ENCODE results near the gene L3MBTL4. TPM values are rescaled to one million over a fixed set of nuclear protein-coding genes. Genes with fewer than 3 reads are reported as not detected.

The L3MBTL4 gene
- total and polyA plus RNA-seq, 7 donors = 0.04 to 1.3 (median 0.22) TPM

DNA sequence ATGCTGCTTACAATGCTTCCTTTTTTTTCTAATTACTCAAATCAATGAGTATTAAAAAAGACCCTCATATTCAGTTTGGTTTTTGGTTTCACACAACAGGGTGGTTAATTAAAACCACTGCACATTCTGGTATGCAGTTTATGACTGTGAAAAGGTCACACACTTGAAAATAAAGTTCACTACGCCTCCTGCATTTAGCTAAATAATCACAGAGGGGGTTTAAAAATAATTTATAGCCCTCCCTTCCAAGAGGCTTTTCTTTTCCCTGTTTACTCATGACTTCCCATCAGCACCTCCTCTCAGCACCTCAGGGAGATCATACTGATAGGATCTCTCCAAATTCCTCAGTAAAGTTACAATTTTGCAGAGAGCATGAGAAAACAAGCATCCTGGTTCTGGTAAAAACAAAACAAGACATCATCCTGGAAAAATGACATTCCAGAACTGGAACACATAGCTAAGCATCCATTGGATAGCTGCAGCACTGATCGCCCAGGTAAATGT, 389.9 kb downstream of the L3MBTL4 start:
- Histone ChIP-seq H3K4me1 (no peaks in the 10 kb centered on the region), H3K4me3 (no peak overlapping the region), H3K27ac (no peak overlapping the region), H3K9me3 (no peaks in the 10 kb centered on the region), H3K36me3 (ENCODE audit: insufficient read depth in 1 of 2, low read depth in 1 of 2) (no peaks in the 10 kb centered on the region), H3K27me3 (ENCODE audit: insufficient read depth in 3 of 3, low read length in 2 of 3) (no peaks in the 10 kb centered on the region)
- WGBS, 3 donors = 59 to 64% (median 63%) methylated on average over 2 of the region's 2 CpGs
- ATAC-seq (no peak), DNase-seq (no peak)
- intact Hi-C loops (cut with DNase I) = no loop called here
- TF ChIP-seq, protein P1, sequence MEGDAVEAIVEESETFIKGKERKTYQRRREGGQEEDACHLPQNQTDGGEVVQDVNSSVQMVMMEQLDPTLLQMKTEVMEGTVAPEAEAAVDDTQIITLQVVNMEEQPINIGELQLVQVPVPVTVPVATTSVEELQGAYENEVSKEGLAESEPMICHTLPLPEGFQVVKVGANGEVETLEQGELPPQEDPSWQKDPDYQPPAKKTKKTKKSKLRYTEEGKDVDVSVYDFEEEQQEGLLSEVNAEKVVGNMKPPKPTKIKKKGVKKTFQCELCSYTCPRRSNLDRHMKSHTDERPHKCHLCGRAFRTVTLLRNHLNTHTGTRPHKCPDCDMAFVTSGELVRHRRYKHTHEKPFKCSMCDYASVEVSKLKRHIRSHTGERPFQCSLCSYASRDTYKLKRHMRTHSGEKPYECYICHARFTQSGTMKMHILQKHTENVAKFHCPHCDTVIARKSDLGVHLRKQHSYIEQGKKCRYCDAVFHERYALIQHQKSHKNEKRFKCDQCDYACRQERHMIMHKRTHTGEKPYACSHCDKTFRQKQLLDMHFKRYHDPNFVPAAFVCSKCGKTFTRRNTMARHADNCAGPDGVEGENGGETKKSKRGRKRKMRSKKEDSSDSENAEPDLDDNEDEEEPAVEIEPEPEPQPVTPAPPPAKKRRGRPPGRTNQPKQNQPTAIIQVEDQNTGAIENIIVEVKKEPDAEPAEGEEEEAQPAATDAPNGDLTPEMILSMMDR (IDR thresholded peaks at IDR 0.05) = no peak

DNA sequence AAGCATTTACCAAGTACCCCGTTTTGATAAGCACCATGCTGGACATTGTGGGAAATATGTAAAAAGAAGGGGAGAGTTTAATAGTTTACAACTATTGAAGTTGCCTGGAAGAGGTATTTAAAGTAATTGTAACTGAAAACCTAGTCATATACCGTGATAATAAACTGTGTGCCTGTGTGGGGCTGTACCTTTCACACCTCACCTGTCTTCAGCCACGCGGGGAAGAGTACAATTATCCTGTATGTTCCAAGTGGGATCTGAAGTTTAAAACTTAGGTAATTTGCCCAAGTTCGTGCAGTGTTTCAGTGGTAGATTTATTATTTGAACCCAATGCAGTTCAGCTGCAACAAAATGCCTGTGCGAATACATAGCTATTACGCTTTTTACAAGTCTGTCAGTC, 391.2 kb downstream of the L3MBTL4 start:
- Histone ChIP-seq H3K4me1 (no peaks in the 10 kb centered on the region), H3K9me3 (no peaks in the 10 kb centered on the region), H3K27me3 (ENCODE audit: insufficient read depth in 3 of 3, low read length in 2 of 3) (no peaks in the 10 kb centered on the region), H3K27ac (no peak overlapping the region), H3K36me3 (ENCODE audit: insufficient read depth in 1 of 2, low read depth in 1 of 2) (no peaks in the 10 kb centered on the region), H3K4me3 (no peak overlapping the region)
- TF ChIP-seq, protein P1 (IDR thresholded peaks at IDR 0.05) = no peak
- intact Hi-C loops (cut with DNase I) = no loop called here
- DNase-seq = no peak
- WGBS, 3 donors = 74 to 77% (median 76%) methylated on average over 7 of the region's 7 CpGs
- no peak for ATAC-seq

DNA sequence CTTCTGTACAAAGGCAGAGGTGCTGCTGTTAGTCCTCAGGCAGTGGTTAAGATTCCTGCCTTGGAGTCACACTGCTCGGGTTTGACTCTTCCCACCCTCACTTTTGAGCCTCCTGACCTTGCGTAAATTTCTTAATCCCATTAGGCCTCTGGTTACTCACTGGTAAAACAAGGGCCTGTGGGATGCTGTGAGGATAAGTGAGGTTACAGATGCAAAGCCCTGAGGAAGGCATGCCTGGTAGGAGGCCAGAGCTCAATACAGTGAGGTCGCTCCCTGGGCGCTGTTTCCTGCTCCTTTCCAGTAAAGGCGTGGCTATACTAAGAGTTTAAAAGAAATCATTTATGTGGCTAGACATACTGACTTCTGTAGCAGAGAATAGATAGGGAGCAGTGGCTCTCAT, 391.9 kb downstream of the L3MBTL4 start:
- no peaks in the 10 kb centered on the region for H3K27me3 ChIP-seq (ENCODE audit: insufficient read depth in 3 of 3, low read length in 2 of 3)
- no peaks in the 10 kb centered on the region for H3K4me1 ChIP-seq
- no peak overlapping the region for H3K27ac ChIP-seq

DNA sequence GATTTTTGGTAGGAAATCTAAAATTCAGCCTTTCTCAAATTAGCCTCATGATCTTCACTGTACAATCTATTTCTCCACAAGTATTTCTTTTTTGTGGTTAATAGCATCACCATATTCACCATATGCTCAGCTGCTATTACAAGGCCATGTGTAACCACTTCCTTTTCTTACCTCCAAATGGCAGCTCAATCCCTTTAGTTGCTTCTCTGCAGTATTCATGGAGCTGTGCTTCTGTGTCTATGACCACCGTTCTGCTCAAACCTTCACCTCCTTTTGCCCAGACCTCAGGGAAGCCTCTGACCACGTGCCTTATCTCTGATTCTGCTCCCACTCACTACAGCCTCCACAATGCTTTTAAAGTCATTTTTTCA, 392.7 kb downstream of the L3MBTL4 start:
- H3K27me3 ChIP-seq (ENCODE audit: insufficient read depth in 3 of 3, low read length in 2 of 3) = no peaks in the 10 kb centered on the region
- H3K27ac ChIP-seq = no peak overlapping the region
- DNase-seq = no peak
- no peaks in the 10 kb centered on the region for H3K9me3 ChIP-seq
- TF ChIP-seq, protein P1 (IDR thresholded peaks at IDR 0.05) = no peak
- no peaks in the 10 kb centered on the region for H3K4me1 ChIP-seq
- ATAC-seq = no peak
- WGBS, 3 donors = 65 to 69% (median 68%) methylated on average over 2 of the region's 2 CpGs
- no peaks in the 10 kb centered on the region for H3K36me3 ChIP-seq (ENCODE audit: insufficient read depth in 1 of 2, low read depth in 1 of 2)
- intact Hi-C loops (cut with DNase I) = no loop called here
- H3K4me3 ChIP-seq = no peak overlapping the region

More for the DNA sequence above, 391.9 kb downstream of the L3MBTL4 start:
- ATAC-seq (no peak), DNase-seq (no peak)
- Histone ChIP-seq H3K4me3 (no peak overlapping the region), H3K9me3 (no peaks in the 10 kb centered on the region), H3K36me3 (ENCODE audit: insufficient read depth in 1 of 2, low read depth in 1 of 2) (no peaks in the 10 kb centered on the region)
- intact Hi-C loops (cut with DNase I) = no loop called here
- TF ChIP-seq, protein P1 (IDR thresholded peaks at IDR 0.05) = no peak
- WGBS, 3 donors = 63 to 66% (median 64%) methylated on average over 5 of the region's 5 CpGs
